HG03558 (cell line): ENCODE data around the gene URB2.

ENCODE experiments used
- ATAC-seq: cut with Tn5 transposase; IDR thresholded peaks from one replicate; pipeline ENCODE4 v1.9.1; 2021; ENCODE audit warnings: moderate number of reproducible peaks; ENCODE audit not compliant: unreplicated experiment; ENCODE audit errors: extremely low read depth

URB2 gene

DNA sequence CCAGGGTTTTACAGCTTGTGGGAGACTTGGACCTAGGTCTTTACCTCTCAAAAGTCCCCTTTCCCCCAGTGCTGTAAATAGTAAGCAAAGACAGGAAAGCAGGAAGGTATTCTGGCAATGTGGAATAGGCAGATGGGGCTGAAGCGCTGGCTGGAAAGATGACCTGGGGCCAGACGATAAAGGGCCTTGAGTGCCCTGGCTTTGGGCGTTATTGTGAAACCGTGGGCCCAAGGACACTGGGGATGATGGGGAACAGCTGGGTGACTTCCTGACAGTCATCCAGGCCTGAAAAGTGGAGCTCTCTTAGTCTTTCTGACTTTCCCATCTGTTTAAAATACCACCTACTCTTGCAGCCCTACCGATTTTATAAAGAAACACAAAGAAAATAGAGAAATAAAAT, 16.3 kb downstream of the URB2 start:
- no peak for ATAC-seq

GRCh38 chr1:229642970-229643369, 16.9 kb downstream of the URB2 start:
- no peak for ATAC-seq

GRCh38 chr1:229643996-229644745, 18.1 kb downstream of the URB2 start:
- ATAC-seq, result no peak

DNA sequence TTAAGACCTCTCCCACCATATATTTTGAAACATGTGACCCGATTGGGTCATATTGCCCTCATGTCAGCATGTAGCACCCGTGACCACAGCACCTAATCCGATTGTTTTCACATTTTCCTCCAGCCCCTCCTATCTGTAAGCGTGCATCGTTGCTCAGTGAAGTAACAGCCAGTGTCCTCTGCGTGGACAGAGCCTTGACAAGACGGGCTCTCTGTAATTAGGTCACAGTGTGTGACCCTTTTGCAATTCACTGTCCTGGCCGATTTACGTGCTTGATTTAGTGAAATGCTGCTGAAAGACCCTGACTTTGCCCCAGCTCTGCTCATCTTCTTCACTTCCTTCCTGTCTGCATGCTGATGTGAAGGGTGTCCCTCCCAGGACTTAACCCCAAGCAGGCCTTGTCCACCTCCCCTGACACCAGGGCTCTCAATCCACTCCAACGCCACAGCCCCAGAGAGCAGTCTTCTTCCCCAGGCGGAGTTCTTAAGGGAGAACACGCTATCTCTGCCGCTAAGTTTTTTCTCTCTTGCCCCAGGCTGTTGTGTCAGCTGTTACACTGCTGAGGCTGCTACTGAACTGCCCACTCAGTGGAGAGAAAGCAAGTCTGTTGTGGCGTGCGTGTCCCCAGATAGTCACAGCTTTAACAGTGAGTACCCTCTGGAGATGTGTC, 19.4 kb downstream of the URB2 start:
- no peak for ATAC-seq

DNA sequence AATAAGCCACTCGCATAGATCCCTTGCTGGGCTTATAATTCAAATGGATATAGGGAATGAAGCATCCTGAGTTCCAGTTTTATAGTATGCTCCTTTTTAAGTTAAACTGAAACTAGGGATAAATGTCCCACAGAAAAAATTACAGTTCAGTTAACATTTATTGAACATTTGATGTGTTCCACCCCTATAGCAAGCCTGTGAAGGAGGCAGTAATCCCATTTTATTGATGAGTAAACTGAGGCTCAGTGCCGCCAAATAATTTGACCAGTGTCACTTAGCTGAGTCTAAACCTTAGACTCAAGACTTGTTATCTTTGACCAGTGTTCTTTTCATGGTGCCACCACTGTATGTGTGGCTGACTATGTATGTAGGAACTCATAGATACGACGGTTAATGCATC, 22.4 kb downstream of the URB2 start:
- ATAC-seq, result no peak

DNA sequence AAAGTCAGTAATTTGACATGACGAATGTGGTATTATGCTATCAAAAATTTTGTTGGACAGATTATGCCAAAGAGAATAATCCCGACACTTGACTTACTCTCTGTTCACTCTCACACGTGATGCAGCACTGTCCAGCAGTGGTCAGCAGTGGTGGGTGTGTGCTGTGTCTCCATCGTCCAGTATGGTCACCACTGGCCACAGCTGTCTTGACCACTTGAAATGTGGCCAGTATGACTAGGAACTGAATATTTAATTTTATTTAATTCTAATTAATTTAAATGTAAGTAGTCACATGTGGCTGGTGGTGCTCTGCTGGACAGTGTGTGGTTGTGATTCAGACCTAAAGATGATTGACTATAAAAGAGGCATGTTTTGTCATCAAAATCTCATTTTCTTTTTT, 24.0 kb downstream of the URB2 start:
- ATAC-seq, result no peak

GRCh38 chr1:229651546-229651945, 25.5 kb downstream of the URB2 start:
- ATAC-seq, result no peak

- ATAC-seq, result no peak
Observed at GRCh38 chr1:229653420-229653819, 27.4 kb downstream of the URB2 start.

DNA sequence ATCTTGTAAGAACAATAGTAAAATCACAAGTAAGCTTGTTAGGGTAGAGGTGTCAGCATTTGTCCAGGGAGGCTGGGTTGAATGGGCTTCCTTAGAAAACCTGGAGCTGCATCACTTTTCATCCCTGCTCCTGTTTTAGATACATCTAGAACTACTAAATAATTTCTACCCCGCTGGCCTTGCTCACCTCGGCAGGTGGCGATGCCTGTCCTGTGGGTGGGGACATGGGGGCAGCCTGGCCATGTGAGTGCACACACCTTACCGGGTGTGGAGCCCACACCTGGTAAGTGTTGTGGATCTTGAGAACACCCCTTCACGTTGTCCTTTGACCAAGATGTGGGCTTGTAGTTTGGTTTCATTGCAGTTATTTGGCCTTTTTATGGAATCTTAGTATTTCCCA, 29.7 kb downstream of the URB2 start:
- ATAC-seq, result no peak

DNA sequence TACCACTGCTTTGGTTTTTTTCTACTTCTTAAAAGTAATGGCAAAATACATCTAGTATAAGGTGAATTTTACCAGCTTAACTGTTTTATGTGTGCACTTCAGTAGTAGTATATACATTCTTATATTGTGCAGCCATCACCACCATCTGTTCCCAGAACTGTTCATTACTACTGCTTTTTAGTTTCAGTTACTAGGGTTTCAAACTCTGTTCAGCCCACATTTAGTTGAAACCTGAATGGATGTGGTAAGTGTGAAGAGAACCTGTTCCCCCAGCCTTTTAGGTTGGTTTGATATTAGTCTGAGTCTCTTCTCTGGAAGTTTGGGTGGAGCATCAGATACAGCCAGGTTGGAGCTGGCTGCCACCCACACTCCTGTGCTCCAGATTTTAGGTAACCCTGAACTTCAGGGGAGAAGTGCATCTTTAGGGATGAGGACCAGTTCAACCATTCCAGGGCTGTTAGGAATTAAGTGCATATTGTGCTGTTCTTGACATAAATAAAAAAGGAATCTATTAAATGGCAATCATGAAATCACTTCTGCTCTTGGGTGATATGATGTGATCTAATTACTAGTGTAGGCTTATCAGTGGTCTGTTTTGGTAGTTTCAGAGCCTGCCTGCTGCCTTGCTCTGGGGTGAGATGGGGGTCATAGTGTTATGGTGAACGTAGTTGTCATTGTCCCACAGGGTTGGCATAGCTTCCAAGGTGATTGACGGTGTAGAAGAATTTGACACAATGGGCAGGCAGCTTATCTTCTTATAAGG, 32.1 kb downstream of the URB2 start:
- ATAC-seq, result no peak

GRCh38 chr1:229661022-229661877, 35.2 kb downstream of the URB2 start:
- ATAC-seq, result no peak

- ATAC-seq, result no peak
Observed at GRCh38 chr1:229661897-229662296, 35.9 kb downstream of the URB2 start.

- peak; percentile 53 for ATAC-seq
Observed at GRCh38 chr1:229664133-229664689, 38.2 kb downstream of the URB2 start.

DNA sequence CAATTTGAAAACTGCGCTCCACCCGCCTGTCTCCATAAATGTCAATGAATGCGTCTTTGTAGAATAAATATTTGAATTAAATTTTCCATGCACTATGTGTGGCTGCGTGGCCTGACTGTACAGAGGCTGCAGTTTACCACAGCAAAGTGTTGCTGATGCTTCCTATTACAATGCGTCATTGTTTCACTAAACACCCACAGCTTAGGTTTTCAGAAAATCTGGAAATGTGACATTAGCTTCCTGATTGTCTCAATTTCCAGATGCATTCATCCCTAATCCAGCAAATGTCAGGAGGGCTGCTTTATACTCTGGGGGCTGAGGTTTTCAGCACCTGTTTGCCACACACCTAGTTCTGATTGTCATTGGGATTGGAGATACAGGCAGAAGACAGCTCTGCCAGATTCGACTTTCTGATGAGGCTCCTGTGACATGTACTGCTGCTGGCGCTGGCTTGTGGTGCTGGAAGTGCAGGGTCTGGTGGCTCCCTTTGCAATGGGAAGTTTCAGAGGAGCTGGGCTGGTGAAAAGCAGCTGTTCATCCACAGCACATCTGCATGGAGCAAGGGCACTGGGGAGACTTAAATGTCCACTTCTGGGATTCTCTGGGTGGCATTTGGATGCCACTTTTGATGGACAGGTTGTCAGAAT, 40.0 kb downstream of the URB2 start:
- ATAC-seq, result no peak

- no peak for ATAC-seq
Observed at GRCh38 chr1:229666585-229666984, 40.5 kb downstream of the URB2 start.

GRCh38 chr1:229669333-229669732, 43.3 kb downstream of the URB2 start:
- ATAC-seq, result no peak

- no peak for ATAC-seq
Observed at GRCh38 chr1:229671310-229671709, 45.3 kb downstream of the URB2 start.

DNA sequence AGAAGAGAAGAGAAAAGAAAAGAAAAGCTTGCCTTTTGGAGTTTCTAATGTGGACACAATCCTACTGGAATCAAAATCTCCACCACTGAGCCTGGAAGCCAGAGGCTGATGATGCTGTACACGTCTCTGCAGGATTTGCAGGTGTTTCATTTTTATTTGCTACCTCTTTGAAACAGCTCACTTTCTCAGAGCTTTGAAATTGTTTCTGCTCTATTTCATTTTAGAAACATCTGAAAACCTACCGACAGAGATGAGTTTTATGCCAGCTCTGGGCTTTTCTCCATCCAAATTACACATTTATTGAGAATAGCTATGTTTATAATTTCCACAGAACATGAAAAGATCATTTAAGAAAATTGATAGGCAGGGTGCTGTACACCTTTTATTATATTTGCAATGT, 46.2 kb downstream of the URB2 start:
- no peak for ATAC-seq

DNA sequence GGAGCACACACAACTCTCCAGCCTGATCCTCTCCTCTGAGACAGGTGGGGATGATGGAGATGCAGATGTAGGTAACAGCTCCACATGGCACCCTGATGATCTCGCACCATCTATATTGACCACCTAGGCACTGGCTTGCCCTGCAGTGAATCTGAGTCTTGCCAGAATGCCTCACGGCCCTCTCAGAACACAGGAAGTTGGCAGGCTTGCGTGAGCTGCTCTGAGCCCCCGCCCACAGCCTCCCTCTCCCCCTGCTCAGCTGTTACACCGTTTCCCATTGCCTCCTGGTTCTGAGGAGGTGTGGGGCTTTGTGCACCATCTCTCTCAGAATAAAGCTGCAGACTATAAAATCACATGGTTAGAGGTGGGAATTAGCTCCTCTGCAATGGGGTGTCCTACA, 48.0 kb downstream of the URB2 start:
- no peak for ATAC-seq

DNA sequence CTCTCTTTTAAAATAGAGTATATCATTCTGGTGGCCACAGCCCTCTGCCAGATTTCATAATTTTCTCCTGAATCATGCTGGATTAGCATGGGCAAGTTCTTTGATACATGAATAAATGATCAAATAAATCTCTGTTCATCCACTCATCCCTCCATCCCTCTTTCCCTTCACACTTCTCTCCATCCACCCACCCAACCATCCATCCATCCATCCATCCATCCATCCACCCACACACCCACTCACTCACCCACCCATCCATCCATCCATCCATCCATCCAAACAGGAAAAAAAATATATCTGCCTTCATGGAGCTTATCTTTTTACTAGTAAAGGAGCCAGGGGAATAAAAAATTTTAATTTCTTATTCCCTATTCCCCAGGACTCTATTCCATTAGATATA, 49.3 kb downstream of the URB2 start:
- ATAC-seq, result no peak
